Neutrophil (primary cell): ENCODE data around the gene RIMKLA.
A peak's percentile ranks its signal among the peaks of the same experiment; 100 is the strongest.

ENCODE experiments used
- H3K27ac ChIP-seq: fragments of 200-600 bp; sonication (generic); 2 replicates; pipeline ENCODE4 v1.5.1; 2016; ENCODE audit warnings: mild to moderate bottlenecking, moderate library complexity
- H3K27me3 ChIP-seq: fragments of 200-600 bp; sonication (generic); 2 replicates; pipeline ENCODE4 v1.6.0; 2016; ENCODE audit warnings: mild to moderate bottlenecking
- H3K36me3 ChIP-seq: fragments of 200-600 bp; sonication (generic); 2 replicates; pipeline ENCODE4 v1.5.1; 2017
- H3K4me1 ChIP-seq, 2 experiments: fragments of 200-600 bp in 1 of 2; sonication (generic) in 1 of 2; 1 replicate in 1 of 2; 2 replicates in 1 of 2; pipeline versions ENCODE4 v1.5.1 to v1.6.1; 2013 to 2016; ENCODE audit warnings: low read depth in 1 of 2, low read length in 1 of 2, mild to moderate bottlenecking in 1 of 2, moderate library complexity in 1 of 2; ENCODE audit not compliant: control insufficient read depth in 1 of 2, insufficient read depth in 1 of 2
- H3K4me3 ChIP-seq, 2 experiments: fragments of 200-600 bp in 1 of 2; sonication (generic) in 1 of 2; 1 replicate in 1 of 2; 2 replicates in 1 of 2; pipeline ENCODE4 v1.5.1; 2013 to 2016; ENCODE audit warnings: low read depth in 1 of 2, low read length in 1 of 2, mild to moderate bottlenecking in 1 of 2, moderate library complexity in 1 of 2
- H3K9me3 ChIP-seq: fragments of 200-600 bp; sonication (generic); 2 replicates; pipeline ENCODE4 v1.5.1; 2016
- CTCF ChIP-seq: fragments of 200-600 bp; sonication (generic); IDR thresholded peaks from 2 replicates; pipeline ENCODE4 v1.5.1; 2016; ENCODE audit warnings: antibody characterized with exemption

RIMKLA gene

GRCh38 chr1:42380586-42381279, at the start of gene RIMKLA:
TSS of gene RIMKLA (plus strand) at chr1:42380792. CDS start at chr1:42380935, 143 bp downstream.
- H3K4me3 ChIP-seq: peak within 1 kb of the TSS; percentile 12 to 28
- no peaks in the 10 kb centered on the region for H3K9me3 ChIP-seq

GRCh38 chr1:42332877-42333276, 47.7 kb upstream of the RIMKLA start:
- peaks cover 17 to 18% of the 10 kb centered on the region in 2 experiments for H3K4me1 ChIP-seq
- H3K36me3 ChIP-seq: no peaks in the 10 kb centered on the region
- H3K27ac ChIP-seq: no peak overlapping the region
- H3K27me3 ChIP-seq: no peaks in the 10 kb centered on the region
- H3K9me3 ChIP-seq: no peaks in the 10 kb centered on the region
- H3K4me3 ChIP-seq: no peak overlapping the region
- TF ChIP-seq CTCF: no peak

More at GRCh38 chr1:42380586-42381279, at the start of gene RIMKLA:
- Histone ChIP-seq H3K27ac (no peak within 1 kb of the TSS), H3K36me3 (no peaks in the 10 kb centered on the region), H3K27me3 (peaks cover 91% of the 10 kb centered on the region), H3K4me1 (peaks cover 4 to 5% of the 10 kb centered on the region in 2 experiments)
- TF ChIP-seq CTCF: no peak

- H3K4me1 ChIP-seq: peaks cover 17 to 18% of the 10 kb centered on the region in 2 experiments
- H3K9me3 ChIP-seq: no peaks in the 10 kb centered on the region
- H3K27ac ChIP-seq: peak overlapping the region; percentile 87
- no peaks in the 10 kb centered on the region for H3K36me3 ChIP-seq
- H3K27me3 ChIP-seq: peaks cover 3% of the 10 kb centered on the region
- H3K4me3 ChIP-seq: peak overlapping the region; percentile 79 to 84
- no peak for TF ChIP-seq CTCF
These were observed 46.8 kb upstream of the RIMKLA start for GRCh38 chr1:42333662-42334239.

- peak overlapping the region; percentile 87 for H3K27ac ChIP-seq
- peaks cover 5% of the 10 kb centered on the region for H3K27me3 ChIP-seq
- no peaks in the 10 kb centered on the region for H3K9me3 ChIP-seq
- TF ChIP-seq CTCF: no peak
- peak overlapping the region; percentile 79 to 84 for H3K4me3 ChIP-seq
- H3K36me3 ChIP-seq: no peaks in the 10 kb centered on the region
- H3K4me1 ChIP-seq: peaks cover 17 to 18% of the 10 kb centered on the region in 2 experiments
These were observed 46.1 kb upstream of the RIMKLA start for GRCh38 chr1:42334240-42335049.

- Histone ChIP-seq H3K9me3 (no peaks in the 10 kb centered on the region), H3K27me3 (peaks cover 7% of the 10 kb centered on the region), H3K4me3 (peak within 1 kb of the TSS; percentile 79 to 84), H3K36me3 (no peaks in the 10 kb centered on the region), H3K27ac (peak within 1 kb of the TSS; percentile 87), H3K4me1 (peaks cover 17 to 18% of the 10 kb centered on the region in 2 experiments)
- peak; percentile 46 for TF ChIP-seq CTCF
These were observed 45.4 kb upstream of the RIMKLA start, which contains the start of gene FOXJ3 for GRCh38 chr1:42335050-42335808. TSS of gene FOXJ3 (minus strand) at chr1:42335235. CDS start at chr1:42311093, 24,142 bp downstream.
